GM19351 (cell line): ENCODE results near the gene LRMDA.

Experiments
- ATAC-seq: cut with Tn5 transposase; IDR thresholded peaks from one replicate; pipeline ENCODE4 v1.9.1; 2021; ENCODE audit warnings: mild to moderate bottlenecking, moderate library complexity; ENCODE audit not compliant: unreplicated experiment

LRMDA gene

DNA sequence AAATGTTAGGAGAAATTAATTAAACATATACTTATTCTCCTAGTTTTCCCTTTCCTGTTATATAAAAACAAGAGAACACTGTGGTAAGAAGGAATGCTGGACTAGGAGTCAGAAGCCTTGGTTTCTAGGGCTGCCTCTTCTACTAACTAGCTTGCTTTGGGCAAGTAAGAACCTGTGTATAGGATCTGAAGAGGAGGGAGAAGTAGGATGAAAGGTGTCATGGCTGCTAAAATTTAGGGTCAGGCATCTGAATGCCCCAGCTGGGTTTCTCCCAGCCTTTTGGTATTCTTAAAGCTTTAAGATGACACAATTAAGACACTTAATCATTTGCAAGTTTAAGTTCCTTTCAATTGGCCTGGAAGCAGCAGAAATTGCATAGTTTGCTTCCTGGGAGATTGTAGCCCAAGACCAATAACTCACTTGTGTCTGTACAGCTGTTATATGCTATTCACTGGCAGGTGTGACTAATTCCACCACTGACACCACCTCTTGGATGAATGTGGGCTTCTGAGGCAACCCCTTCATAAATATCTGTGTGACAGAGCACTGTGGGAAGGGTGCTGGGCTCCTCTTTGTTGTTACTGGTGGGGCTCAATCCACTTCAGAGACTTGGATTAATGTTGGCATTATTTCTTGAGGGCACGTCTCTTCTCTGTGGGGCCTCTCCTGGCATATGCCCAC is 137.2 kb downstream of the LRMDA start:
- no peak for ATAC-seq

DNA sequence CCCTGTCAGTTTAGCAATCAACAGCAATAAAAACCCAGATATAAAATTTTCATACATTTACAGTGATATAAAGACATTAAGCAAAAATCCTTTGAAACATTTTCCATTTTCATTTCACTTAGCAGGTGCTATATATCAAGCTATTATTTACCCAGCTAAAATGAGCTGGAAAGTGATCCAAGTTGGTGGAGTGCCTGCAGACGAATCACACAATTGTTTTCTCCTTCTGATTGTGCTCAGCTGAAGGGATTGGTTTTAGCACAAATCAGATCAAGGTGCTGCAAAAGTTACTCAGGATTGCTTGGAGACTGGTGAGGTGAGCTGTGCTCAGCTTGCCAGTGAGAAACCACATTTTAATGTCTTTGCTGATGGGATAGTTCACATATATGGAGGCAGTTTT is 138.1 kb downstream of the LRMDA start:
- no peak for ATAC-seq

DNA sequence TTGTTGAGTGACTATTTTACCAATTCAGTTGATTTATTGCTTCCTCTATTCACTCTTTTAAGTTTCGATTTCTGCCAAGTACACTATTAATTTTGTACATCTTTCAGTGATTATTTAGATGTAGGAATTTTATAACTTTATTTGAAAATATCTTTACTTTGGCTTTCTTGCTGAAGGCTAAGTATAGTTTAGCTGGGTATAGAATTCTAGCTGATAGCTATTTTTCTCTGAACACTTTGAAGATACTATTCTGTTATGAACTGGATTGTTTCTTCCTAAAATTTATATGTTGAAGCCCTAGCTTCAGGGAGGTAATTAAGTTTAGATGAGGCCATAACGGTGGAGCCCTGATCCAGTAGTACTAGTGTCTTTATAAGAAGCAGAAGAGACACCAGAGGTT is 141.1 kb downstream of the LRMDA start:
- ATAC-seq, result no peak

DNA sequence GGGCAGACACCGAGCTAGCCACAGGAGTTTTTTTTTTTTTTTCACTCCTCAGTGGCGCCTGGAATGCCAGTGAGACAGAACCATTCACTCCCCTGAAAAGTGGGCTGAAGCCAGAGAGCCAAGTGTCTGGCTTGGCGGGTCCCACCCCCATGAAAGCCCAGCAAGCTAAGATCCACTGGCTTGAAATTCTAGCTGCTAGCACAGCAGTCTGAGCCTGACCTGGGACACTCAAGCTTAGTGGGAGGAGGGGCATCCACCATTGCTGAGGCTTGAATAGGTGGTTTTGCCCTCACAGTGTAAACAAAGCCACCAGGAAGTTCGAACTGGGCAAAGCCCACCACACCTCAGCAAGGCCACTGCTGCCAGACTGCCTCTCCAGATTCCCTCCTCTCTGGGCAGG is 144.5 kb downstream of the LRMDA start:
- no peak for ATAC-seq

GRCh38 chr10:75582102-75582501 is 150.7 kb downstream of the LRMDA start:
- ATAC-seq, result no peak

DNA sequence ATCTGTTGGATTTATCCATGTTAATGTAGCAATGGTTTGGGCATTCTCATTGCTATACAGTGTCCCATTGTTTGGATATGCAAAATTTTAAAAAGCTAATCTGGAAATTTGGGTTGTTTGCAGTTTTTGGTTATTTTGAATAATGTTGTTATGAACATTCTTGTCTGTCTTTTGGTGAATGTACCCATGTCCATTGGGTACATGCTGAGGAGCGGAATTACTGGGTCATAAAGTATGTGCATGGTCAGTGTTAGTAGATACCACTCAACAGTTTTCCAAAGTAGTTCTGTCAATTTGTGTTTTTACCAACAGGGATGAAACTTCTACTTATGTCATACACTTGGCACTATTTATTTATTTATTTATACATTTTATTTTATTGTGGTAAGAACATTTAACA is 153.9 kb downstream of the LRMDA start:
- ATAC-seq, result no peak

- no peak for ATAC-seq
These were observed 155.4 kb downstream of the LRMDA start for GRCh38 chr10:75586814-75587213.

GRCh38 chr10:75588031-75588430 is 156.6 kb downstream of the LRMDA start:
- no peak for ATAC-seq

DNA sequence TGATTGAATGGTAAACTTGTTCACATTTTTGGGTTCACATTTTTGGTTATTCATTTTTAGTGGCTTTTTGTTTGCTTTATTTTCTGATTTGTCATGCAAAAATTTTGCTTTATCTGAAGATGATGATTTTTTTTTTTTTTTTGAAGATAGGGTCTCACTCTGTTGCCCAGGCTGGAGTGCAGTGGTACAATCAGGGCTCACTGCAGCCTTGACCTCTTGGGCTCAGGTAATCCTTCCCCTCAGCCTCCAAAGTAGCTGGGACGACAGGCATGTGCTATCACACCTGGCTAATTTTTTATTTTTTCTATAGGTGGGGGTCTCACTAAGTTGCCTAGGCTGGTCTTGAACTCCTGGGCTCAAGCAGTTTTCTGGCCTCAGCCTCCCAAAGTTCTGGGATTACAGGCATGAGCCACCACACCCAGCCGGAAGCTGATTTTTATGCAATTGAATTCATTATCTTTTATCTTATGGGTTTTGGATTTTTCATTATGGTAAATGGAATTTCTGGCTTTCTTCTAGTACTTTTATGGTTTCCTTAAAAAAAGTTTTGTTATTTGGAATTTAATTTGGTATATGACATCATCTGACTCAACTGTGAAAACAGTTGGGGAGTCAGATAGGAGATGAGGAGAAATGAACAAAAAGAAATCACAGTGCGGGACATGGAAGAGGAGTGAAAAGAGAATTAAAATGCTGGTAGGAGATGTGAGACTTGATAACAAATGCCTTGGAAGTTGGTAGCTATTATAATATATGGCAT is 158.7 kb downstream of the LRMDA start:
- no peak for ATAC-seq

- ATAC-seq, result no peak
These were observed 160.8 kb downstream of the LRMDA start for GRCh38 chr10:75592151-75592787.

DNA sequence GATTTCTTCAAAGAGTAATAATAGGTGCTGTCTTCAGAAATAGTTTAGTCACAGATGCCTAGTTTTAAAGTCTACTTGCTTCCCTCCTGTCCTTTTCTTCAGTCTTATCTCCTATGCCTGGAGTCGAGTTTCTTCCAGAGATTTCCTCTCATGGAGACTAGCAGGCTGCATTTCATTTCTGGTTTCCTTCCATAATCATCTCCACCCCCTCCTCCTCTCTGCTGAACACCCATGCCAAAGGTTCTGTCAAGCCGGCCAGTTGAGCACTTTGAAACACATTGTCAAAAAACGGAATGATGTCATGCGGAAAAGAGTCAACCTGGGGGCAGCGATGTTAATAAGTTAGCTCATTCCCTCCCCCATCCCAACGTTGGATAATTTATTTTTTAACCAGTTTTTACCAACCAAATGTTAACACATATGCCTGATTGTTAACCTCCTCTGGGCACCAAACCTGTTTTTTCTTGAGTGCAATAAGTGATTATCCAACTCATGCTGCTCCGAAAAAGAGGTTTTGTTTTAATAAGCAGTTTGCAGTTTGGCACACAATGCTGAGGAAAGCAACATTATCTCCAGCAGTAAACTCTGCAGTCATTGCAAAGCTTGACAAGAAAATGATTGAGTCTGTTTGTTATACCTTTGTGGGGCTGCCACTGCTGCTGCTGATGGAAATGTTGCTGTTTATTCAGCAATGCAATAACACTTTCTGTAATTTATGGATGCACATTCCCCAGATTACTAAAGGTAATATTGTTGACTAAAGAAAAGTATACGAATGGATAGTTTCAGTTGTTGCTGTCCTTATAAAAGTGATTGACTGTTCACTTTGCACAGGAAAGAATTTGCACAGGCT is 161.6 kb downstream of the LRMDA start:
- ATAC-seq, result no peak

GRCh38 chr10:75593692-75594556 is 162.5 kb downstream of the LRMDA start:
- ATAC-seq, result no peak

DNA sequence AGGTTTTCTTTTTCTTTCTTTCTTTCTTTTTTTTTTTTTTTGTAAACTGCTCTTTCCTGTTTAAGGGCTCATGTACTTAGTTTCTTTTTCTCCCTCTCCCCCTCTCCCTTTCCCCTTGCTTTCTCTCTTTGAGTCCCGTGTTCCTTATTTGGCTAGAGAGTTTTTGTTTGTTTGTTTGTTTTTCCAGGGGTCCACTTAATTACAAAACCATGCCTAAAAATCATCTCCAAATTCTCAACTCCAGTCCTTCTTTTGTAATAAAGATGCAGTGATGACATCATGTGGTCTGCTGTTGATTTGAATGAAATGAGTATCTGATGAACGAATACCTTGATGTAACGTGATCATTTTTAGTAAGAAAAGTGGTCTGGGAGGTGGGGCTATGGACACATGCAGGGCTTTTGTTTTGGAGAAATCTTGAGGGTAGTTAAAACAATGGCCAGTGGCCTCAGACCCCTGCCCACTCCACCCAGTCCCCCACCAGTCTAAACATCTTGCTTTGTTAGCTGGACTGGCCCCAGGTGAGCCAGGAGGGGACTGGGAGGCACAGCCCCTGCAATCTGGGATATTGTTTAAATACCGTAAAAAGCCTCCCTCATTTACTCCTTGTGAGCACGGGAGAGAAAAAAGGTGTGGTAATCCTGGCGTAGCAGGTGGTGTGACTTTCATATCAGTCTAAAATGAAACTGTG is 165.7 kb downstream of the LRMDA start:
- ATAC-seq, result no peak

- ATAC-seq, result no peak
These were observed 166.5 kb downstream of the LRMDA start for GRCh38 chr10:75597773-75598440.

GRCh38 chr10:75598998-75599397 is 167.6 kb downstream of the LRMDA start:
- no peak for ATAC-seq

DNA sequence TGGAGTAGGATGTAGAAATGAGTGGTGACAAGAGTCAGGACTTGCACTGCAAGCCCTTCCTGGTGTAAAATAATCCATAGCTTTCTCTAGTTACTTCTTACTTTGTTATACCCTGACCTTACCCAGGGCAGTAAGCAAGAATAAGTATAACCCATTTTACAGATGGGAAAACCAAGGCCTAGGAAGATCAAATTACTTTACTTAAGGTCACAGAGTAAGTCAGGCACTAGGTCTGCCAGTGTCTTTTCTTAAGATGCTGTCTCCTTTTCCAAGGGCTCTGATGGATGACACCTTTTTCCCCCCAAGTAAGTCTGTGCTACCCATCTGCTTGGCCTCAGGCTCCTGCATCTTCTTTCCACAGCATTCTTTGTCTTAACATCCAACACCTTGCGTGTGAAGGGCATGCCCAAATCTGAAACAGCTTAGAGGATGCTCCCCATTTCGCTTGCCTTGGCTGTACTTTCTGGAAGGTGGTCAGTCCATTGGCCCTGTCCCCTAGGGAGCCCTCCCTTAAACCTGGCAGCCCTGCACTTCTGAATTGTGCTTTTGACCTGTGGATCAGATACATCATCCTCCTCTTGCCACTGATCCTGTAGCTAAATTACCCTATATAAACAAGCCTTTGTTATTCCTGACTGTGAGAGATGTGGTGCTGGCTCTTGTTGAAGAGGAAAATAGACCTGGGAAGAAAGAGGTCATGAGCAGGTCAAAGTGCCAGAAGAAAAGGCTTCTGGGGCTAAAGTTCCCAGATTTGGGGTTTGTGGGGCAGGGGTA is 168.6 kb downstream of the LRMDA start:
- ATAC-seq, result no peak

DNA sequence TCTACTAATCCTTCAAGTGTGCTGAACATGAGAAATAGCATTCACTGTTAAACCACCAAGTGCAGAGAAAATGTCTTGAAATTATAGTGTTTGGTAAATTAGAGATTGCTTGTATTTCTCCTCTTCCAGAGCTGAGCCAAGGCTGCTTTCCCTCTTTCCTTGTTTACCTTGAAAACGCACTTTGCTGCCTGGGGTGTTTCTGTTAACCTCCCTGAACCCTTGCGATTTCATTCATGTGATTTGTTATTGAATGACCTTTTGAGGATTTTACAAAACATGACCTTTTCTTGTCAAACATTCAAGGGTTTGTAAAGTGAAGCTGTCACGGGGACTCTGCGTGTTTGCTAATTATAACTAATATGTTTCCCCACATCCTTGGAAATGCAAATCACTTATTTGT is 169.4 kb downstream of the LRMDA start:
- ATAC-seq, result no peak

DNA sequence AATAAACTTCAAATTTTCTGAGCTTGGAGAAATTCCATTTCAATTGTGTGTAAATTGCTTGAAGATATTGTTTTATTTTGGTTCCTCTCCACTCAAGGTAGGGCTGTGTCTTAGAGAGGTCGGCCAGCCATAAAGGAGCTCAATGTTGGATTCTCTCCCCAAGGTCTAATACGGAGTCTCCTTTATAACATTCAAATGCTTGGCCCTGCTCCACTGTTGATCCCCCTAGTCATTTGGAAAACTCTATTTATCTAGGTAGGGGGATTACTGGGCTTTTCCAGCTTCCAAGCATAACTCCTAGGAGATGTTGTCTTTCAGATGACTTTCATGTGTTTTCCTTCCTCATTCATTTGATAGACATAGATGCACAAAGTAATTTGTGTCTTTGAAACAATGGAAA is 170.9 kb downstream of the LRMDA start:
- no peak for ATAC-seq
